Choroid plexus epithelial cell (primary cell): ENCODE measurements around the gene TWF2.

ENCODE experiments used
- DNase-seq: peaks from one replicate; pipeline ENCODE4 v3.0.0-alpha.2; 2010; ENCODE audit warnings: low read depth
- H3K4me3 ChIP-seq: 2 replicates; pipeline ENCODE4 v1.5.1; 2011; ENCODE audit warnings: low read depth, mild to moderate bottlenecking, control low read depth, low read length, moderate library complexity
- TF ChIP-seq, protein P1 (sequence below): conservative IDR thresholded peaks from 2 replicates; pipeline ENCODE4 v1.5.1; 2011; ENCODE audit warnings: low read depth, mild to moderate bottlenecking, control low read depth, inconsistent platforms, low read length, moderate library complexity

TWF2 gene

DNA sequence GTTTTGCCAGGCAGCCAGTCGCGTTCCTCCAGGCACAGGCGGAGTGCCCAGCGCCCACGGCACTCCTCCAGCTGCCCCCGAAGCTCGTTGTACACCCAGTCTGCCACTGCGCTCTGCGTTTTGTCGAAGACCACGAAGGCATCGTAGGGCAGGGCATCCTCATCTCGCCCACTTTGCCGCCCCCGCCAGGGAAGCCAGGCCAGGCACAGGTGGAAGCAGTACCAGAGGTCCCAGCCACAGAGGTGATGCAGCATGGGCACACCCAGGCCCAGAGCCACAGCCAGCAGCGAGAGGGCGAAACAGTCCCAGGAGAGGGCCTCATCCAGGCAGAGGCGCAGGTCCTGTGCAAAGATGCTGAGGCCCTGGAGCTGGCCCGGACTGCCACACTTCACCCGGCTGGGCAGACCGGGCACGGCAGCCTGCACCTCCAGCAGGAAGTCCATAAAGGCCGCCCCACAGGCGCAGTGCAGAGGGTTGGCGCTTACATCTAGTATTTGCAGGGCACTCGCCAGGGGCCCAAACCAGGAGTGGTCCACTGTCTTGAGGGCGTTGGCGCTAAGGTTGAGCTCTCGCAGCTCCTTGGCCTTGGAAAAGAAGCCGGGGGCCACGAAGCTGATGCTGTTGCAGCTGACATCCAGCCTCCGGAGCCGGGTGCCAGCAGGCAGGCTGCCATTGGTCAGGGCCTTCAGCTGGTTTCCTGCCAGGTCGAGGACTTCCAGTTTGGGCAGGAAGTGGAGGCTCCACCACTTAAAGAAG, 17.2 kb downstream of the TWF2 start:
- DNase-seq = no peak
- no peak overlapping the region for H3K4me3 ChIP-seq
- TF ChIP-seq, protein P1, sequence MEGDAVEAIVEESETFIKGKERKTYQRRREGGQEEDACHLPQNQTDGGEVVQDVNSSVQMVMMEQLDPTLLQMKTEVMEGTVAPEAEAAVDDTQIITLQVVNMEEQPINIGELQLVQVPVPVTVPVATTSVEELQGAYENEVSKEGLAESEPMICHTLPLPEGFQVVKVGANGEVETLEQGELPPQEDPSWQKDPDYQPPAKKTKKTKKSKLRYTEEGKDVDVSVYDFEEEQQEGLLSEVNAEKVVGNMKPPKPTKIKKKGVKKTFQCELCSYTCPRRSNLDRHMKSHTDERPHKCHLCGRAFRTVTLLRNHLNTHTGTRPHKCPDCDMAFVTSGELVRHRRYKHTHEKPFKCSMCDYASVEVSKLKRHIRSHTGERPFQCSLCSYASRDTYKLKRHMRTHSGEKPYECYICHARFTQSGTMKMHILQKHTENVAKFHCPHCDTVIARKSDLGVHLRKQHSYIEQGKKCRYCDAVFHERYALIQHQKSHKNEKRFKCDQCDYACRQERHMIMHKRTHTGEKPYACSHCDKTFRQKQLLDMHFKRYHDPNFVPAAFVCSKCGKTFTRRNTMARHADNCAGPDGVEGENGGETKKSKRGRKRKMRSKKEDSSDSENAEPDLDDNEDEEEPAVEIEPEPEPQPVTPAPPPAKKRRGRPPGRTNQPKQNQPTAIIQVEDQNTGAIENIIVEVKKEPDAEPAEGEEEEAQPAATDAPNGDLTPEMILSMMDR = no peak

DNA sequence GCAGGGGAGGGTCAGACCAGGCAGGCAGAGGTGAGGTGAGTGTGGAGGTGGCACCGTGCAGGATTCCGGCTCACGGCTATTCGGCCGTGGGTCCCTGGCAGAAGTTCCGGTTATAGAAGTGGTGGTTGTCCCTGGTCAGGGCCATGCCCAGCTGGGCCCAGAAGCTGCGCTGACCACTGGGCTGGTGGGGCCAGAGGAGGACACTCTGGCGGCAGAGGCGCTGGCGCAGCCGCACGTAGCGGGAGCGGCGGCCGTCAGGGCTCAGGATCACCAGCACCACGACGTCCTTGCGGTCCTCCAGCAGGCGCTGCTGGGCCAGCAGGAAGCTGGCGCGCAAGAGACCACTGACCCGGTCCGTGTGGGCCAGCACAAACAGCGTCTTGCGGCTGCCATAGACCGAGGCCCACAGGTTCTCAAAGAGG, 17.8 kb downstream of the TWF2 start:
- TF ChIP-seq, protein P1 = no peak
- no peak overlapping the region for H3K4me3 ChIP-seq
- DNase-seq = no peak

DNA sequence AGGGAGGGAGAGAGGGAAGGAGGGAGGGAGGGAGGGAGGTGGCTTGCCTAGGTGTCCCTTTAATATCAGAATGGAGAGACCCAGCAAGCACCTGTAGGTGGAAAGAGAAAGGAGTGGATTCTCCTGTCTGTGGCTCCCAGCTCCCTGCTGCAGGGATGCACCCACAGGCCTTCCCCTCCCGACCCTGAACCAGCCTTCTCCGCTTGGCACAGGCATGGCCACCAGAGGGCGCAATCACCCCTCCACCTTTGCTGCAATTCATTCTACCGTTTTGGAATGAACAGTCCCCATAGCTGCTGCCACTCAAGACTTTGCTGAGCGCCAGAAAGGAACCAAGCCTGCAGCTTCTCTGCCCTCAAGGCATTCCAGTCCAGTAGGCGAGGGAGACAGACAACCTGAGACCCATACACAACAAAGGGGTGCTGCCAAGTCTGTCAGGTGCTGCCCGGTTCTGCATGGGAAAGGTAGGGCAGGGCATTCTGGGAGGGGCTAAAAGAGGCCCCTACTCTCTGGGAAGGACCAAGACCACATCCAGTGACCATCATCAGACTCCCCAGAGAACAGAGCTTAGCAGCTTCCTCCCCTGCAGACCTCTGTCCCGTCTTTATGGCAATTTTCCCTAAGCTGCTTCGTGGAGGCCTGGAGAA, 18.5 kb downstream of the TWF2 start:
- no peak overlapping the region for H3K4me3 ChIP-seq
- peak; percentile 81 for DNase-seq
- TF ChIP-seq, protein P1 = peak; percentile 96

DNA sequence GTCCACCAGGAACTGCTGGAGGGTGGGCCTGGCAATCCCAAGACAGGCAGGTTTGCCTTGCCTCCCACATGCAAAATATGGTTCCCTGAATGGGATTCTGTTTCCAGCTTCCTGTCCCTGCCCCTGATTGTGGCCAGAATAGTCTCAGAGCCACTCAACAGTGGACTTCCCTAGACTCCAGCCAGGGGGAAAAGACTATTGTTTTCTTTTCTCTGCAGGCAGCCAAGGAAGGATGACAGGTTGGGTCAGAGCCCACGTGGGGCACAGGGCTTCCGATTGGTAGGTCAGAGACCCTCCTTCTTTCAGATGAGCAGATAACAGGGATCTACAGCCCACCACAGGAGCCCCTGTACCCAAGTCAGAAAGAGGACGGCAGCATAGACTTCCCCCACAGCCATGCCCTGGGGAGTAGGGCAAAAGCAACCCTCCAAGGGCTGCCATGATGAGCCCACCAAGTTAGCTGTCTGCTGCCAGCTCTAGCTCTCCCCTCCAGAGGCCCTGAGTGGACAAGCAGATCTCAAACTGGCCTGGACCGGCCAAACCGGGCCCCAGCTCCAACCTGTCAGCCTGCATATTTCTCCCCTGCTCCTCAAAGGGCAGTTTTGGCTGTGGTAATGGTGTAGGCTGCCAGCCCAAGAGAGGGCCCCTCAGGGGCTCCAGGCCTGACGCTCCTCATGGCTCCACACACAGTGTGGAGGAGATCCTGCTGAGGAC, 19.9 kb downstream of the TWF2 start:
- no peak for DNase-seq
- H3K4me3 ChIP-seq = no peak overlapping the region
- TF ChIP-seq, protein P1 = no peak

DNA sequence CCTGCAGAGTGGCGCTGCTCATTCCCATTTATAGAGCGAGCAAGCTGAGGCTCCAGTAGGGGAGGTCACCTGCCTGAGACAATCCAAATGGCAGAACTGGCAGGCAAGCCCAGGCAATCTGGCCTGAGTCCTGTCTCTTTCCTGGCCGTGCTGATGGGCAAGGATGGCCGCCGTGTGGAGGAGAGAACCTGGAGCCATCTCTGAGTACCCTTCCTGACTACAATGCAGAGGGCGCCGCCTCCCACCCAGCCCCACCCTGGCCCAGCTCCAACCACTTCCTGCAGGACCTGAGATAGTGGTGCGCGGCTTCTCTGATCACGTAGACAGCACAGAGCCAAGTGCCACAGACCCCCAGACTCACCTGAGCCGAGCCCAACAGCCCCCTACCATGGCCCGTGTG, 20.5 kb downstream of the TWF2 start:
- H3K4me3 ChIP-seq = no peak overlapping the region
- no peak for DNase-seq
- TF ChIP-seq, protein P1 = no peak

DNA sequence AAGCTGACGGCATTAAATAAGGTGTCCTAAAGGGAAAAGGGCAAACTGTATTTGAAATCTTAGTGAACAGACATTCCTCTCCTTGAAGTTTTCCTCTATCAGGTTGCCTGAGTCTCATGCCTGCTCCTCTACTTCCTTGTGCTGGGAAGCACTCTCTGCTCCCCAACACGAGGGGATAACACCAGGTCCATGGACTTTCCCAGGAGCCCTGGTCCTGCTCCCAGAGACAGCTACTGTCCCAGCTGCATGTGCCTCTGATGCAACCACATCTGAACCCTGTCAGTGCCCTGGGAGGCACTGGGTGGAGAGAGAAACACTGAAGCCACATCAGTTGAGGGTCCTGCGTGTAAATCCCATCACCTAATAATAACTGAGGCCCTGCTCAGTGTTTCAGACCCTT, 20.9 kb downstream of the TWF2 start:
- no peak for DNase-seq
- no peak overlapping the region for H3K4me3 ChIP-seq
- TF ChIP-seq, protein P1 = no peak
